ENCODE results near the gene ENAH.

The ENAH gene

GRCh38 chr1:225598847-225599246 is 54.1 kb downstream of the ENAH start:
- no peak for TF ChIP-seq CTCF (IDR thresholded peaks at IDR 0.05; ENCODE audit: low read depth, low read length)
- no peak for DNase-seq (ENCODE audit: extremely low read depth, low read depth)

GRCh38 chr1:225597926-225598575 is 54.9 kb downstream of the ENAH start:
- DNase-seq (ENCODE audit: extremely low read depth, low read depth) = no peak
- TF ChIP-seq CTCF (IDR thresholded peaks at IDR 0.05; ENCODE audit: low read depth, low read length) = no peak

- no peak for DNase-seq (ENCODE audit: extremely low read depth, low read depth)
- no peak for TF ChIP-seq CTCF (IDR thresholded peaks at IDR 0.05; ENCODE audit: low read depth, low read length)
Measured at GRCh38 chr1:225596736-225597135, 56.2 kb downstream of the ENAH start.

- no peak for DNase-seq (ENCODE audit: extremely low read depth, low read depth)
- no peak for TF ChIP-seq CTCF (IDR thresholded peaks at IDR 0.05; ENCODE audit: low read depth, low read length)
Measured at GRCh38 chr1:225595974-225596551, 56.9 kb downstream of the ENAH start.

GRCh38 chr1:225595452-225595851 is 57.5 kb downstream of the ENAH start:
- no peak for TF ChIP-seq CTCF (IDR thresholded peaks at IDR 0.05; ENCODE audit: low read depth, low read length)
- DNase-seq (ENCODE audit: extremely low read depth, low read depth) = no peak

- DNase-seq (ENCODE audit: extremely low read depth, low read depth) = no peak
- TF ChIP-seq CTCF (IDR thresholded peaks at IDR 0.05; ENCODE audit: low read depth, low read length) = no peak
Measured at GRCh38 chr1:225593414-225593813, 59.5 kb downstream of the ENAH start.

- no peak for DNase-seq (ENCODE audit: extremely low read depth, low read depth)
- TF ChIP-seq CTCF (IDR thresholded peaks at IDR 0.05; ENCODE audit: low read depth, low read length) = no peak
Measured at GRCh38 chr1:225592362-225593025, 60.4 kb downstream of the ENAH start.

Data from AG09319 (cell line).